GM23248 (cell line): Measurements from ENCODE around the gene SMTNL1.

Experiments used
- EZH2 ChIP-seq: fragments of 200-600 bp; sonication (generic); IDR thresholded peaks from 2 replicates; pipeline ENCODE4 v1.6.1; 2018; ENCODE audit warnings: antibody characterized with exemption, mild to moderate bottlenecking; ENCODE audit not compliant: insufficient read depth, poor library complexity, severe bottlenecking
- EZH2phosphoT487 ChIP-seq: fragments of 200-600 bp; sonication (generic); IDR thresholded peaks from 2 replicates; pipeline ENCODE4 v1.6.1; 2018; ENCODE audit warnings: antibody characterized with exemption, moderate library complexity, mild to moderate bottlenecking, low read depth; ENCODE audit not compliant: insufficient read depth

DNA sequence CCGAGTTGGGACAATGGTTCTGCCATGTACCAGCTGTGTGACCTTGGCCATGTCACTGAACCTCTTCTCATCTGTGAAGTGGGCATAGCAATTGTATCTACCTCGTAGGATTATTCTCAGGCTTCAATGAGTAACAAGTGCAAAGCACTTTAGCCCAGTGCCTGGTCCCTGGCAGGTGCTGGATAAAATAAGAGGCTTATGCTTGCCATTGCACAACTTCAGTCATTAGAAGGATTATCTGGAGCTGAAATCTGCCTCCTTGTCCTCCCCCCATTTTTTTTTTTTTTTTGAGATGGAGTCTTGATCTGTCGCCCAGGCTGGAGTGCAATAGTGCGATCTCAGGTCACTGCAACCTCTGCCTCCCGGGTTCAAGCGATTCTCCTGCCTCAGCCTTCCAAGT lies 7.2 kb downstream of the SMTNL1 start:
- no peak for TF ChIP-seq EZH2phosphoT487
- TF ChIP-seq EZH2: no peak
